GM23248 (cell line): ENCODE results near the gene NME5.

Experiments used
- EZH2 ChIP-seq: fragments of 200-600 bp; sonication (generic); IDR thresholded peaks from 2 replicates; pipeline ENCODE4 v1.6.1; 2018; ENCODE audit warnings: antibody characterized with exemption, mild to moderate bottlenecking; ENCODE audit not compliant: insufficient read depth, poor library complexity, severe bottlenecking
- EZH2phosphoT487 ChIP-seq: fragments of 200-600 bp; sonication (generic); IDR thresholded peaks from 2 replicates; pipeline ENCODE4 v1.6.1; 2018; ENCODE audit warnings: antibody characterized with exemption, moderate library complexity, mild to moderate bottlenecking, low read depth; ENCODE audit not compliant: insufficient read depth

DNA sequence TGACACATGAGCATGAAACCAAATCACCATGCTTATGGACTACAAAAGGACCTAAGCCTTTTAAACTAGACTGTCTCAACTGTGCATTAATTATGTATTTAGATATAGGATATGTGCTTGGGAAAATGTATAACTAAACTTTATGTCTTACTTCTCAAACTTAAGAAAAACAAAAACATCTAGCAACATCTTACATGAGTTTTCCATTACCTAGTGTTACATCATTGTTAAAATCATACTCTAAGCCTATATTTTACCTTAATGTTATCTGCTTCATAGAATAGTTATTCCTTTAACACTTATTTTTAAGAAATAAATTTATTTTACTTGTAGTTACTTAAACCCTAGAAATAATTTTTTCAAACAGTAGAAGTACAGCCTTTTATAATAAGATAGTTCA is 24.0 kb downstream of the NME5 start:
- no peak for TF ChIP-seq EZH2
- no peak for TF ChIP-seq EZH2phosphoT487
